Measurements from ENCODE around the gene COA3.

Gene COA3

DNA sequence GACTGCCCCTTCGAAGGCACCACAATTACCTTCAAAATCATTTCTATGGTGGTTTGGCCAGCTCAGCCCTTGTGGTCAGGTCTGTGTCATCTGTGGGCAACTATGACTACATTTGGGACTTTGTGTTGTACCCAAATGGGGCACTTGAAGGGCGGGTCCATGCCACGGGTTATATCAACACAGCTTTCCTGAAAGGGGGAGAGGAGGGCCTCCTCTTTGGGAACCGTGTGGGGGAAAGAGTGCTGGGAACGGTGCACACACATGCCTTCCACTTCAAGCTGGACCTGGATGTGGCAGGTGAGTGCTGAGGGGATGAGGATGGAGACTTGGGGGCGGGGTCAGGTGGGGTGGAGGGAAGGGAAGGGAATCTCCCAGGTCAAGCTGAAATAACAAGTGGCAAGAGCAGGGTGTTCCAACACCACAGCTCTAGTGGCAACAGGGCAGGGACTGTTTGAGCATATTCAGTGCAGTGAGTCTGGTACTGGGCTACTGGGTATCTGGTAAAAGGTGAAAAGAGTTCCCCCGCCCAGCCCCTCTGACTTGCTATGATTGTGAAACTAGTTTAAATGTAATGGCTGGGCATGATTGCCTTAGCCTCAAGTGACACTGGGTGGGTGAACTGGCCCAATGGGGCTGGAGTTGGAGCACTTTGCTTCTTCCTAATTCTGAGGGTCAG is 47.6 kb upstream of the COA3 start:
- H3K9me3 ChIP-seq (ENCODE audit: insufficient read depth, low read depth, low read length) = no peaks in the 10 kb centered on the region
- H3K4me3 ChIP-seq (ENCODE audit: low read length, poor library complexity, severe bottlenecking) = no peak overlapping the region
- no peaks in the 10 kb centered on the region; the same call in 1 of the 2 replicates for H3K79me2 ChIP-seq (ENCODE audit: insufficient read depth, low read length)
- no peaks in the 10 kb centered on the region for H3K4me1 ChIP-seq (ENCODE audit: insufficient read depth, low read length, poor library complexity, severe bottlenecking)
- no peaks in the 10 kb centered on the region for H3F3A ChIP-seq (ENCODE audit: low read depth)
- peaks cover 45% of the 10 kb centered on the region; the same call in 1 of the 2 replicates for H3K36me3 ChIP-seq (ENCODE audit: insufficient read depth, low read length)
- no peak for TF ChIP-seq EZH2phosphoT487 (IDR thresholded peaks at IDR 0.05; ENCODE audit: borderline replicate concordance)
- TF ChIP-seq, protein P1, sequence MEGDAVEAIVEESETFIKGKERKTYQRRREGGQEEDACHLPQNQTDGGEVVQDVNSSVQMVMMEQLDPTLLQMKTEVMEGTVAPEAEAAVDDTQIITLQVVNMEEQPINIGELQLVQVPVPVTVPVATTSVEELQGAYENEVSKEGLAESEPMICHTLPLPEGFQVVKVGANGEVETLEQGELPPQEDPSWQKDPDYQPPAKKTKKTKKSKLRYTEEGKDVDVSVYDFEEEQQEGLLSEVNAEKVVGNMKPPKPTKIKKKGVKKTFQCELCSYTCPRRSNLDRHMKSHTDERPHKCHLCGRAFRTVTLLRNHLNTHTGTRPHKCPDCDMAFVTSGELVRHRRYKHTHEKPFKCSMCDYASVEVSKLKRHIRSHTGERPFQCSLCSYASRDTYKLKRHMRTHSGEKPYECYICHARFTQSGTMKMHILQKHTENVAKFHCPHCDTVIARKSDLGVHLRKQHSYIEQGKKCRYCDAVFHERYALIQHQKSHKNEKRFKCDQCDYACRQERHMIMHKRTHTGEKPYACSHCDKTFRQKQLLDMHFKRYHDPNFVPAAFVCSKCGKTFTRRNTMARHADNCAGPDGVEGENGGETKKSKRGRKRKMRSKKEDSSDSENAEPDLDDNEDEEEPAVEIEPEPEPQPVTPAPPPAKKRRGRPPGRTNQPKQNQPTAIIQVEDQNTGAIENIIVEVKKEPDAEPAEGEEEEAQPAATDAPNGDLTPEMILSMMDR (conservative IDR thresholded peaks at IDR 0.05; ENCODE audit: low read length) = no peak
- no peak overlapping the region for H3K4me2 ChIP-seq (ENCODE audit: low read depth, low read length, poor library complexity, severe bottlenecking)
- H3K9ac ChIP-seq (ENCODE audit: low read depth, low read length, poor library complexity, severe bottlenecking) = no peak overlapping the region
- no peak overlapping the region for H2AFZ ChIP-seq (ENCODE audit: low read length)
- H4K20me1 ChIP-seq (ENCODE audit: insufficient read depth, low read length, poor library complexity, severe bottlenecking) = no peaks in the 10 kb centered on the region
- no peaks in the 10 kb centered on the region for H3K27me3 ChIP-seq (ENCODE audit: insufficient read depth, low read length, poor library complexity, severe bottlenecking)
- no peaks in the 10 kb centered on the region for H3K9me2 ChIP-seq (replicated peaks; ENCODE audit: low read depth, low read length)

DNA sequence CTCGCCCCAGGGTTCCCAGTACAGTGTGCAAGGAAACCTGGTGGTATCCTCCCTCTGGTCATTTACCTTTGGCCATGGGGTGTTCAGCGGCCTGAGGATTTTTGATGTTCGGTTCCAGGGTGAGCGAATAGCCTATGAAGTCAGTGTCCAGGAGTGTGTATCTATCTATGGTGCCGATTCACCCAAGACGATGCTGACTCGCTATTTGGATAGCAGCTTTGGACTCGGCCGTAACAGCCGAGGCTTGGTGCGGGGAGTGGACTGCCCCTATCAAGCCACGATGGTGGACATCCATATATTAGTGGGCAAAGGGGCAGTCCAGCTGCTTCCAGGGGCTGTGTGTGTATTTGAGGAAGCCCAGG is 47.0 kb upstream of the COA3 start:
- Histone ChIP-seq H4K20me1 (ENCODE audit: insufficient read depth, low read length, poor library complexity, severe bottlenecking) (no peaks in the 10 kb centered on the region), H3K4me2 (ENCODE audit: low read depth, low read length, poor library complexity, severe bottlenecking) (no peak overlapping the region)

GRCh38 chr17:42844761-42845555 is 46.5 kb upstream of the COA3 start:
- no peak overlapping the region for H3K4me2 ChIP-seq (ENCODE audit: low read depth, low read length, poor library complexity, severe bottlenecking)
- no peak overlapping the region for H3K4me3 ChIP-seq (ENCODE audit: low read length, poor library complexity, severe bottlenecking)
- TF ChIP-seq EZH2phosphoT487 (IDR thresholded peaks at IDR 0.05; ENCODE audit: borderline replicate concordance) = no peak
- TF ChIP-seq, protein P1 (conservative IDR thresholded peaks at IDR 0.05; ENCODE audit: low read length) = no peak
- no peak overlapping the region for H3K9ac ChIP-seq (ENCODE audit: low read depth, low read length, poor library complexity, severe bottlenecking)
- peaks cover 51% of the 10 kb centered on the region; the same call in 1 of the 2 replicates for H3K36me3 ChIP-seq (ENCODE audit: insufficient read depth, low read length)
- no peaks in the 10 kb centered on the region for H3K4me1 ChIP-seq (ENCODE audit: insufficient read depth, low read length, poor library complexity, severe bottlenecking)
- H2AFZ ChIP-seq (ENCODE audit: low read length) = no peak overlapping the region
- H3K9me3 ChIP-seq (ENCODE audit: insufficient read depth, low read depth, low read length) = no peaks in the 10 kb centered on the region
- H3K27me3 ChIP-seq (ENCODE audit: insufficient read depth, low read length, poor library complexity, severe bottlenecking) = no peaks in the 10 kb centered on the region
- no peaks in the 10 kb centered on the region; the same call in 1 of the 2 replicates for H3K79me2 ChIP-seq (ENCODE audit: insufficient read depth, low read length)
- no peaks in the 10 kb centered on the region for H3K9me2 ChIP-seq (replicated peaks; ENCODE audit: low read depth, low read length)
- no peaks in the 10 kb centered on the region for H3F3A ChIP-seq (ENCODE audit: low read depth)
- no peaks in the 10 kb centered on the region for H4K20me1 ChIP-seq (ENCODE audit: insufficient read depth, low read length, poor library complexity, severe bottlenecking)

More for the DNA sequence above, 47.0 kb upstream of the COA3 start:
- H3K4me3 ChIP-seq (ENCODE audit: low read length, poor library complexity, severe bottlenecking) = no peak overlapping the region
- H3K9me3 ChIP-seq (ENCODE audit: insufficient read depth, low read depth, low read length) = no peaks in the 10 kb centered on the region
- no peaks in the 10 kb centered on the region for H3F3A ChIP-seq (ENCODE audit: low read depth)
- no peak overlapping the region for H2AFZ ChIP-seq (ENCODE audit: low read length)
- TF ChIP-seq EZH2phosphoT487 (IDR thresholded peaks at IDR 0.05; ENCODE audit: borderline replicate concordance) = no peak
- TF ChIP-seq, protein P1 (conservative IDR thresholded peaks at IDR 0.05; ENCODE audit: low read length) = no peak
- no peaks in the 10 kb centered on the region for H3K9me2 ChIP-seq (replicated peaks; ENCODE audit: low read depth, low read length)
- no peaks in the 10 kb centered on the region for H3K4me1 ChIP-seq (ENCODE audit: insufficient read depth, low read length, poor library complexity, severe bottlenecking)
- no peak overlapping the region for H3K9ac ChIP-seq (ENCODE audit: low read depth, low read length, poor library complexity, severe bottlenecking)
- no peaks in the 10 kb centered on the region; the same call in 1 of the 2 replicates for H3K79me2 ChIP-seq (ENCODE audit: insufficient read depth, low read length)
- peaks cover 48% of the 10 kb centered on the region; the same call in 1 of the 2 replicates for H3K36me3 ChIP-seq (ENCODE audit: insufficient read depth, low read length)
- no peaks in the 10 kb centered on the region for H3K27me3 ChIP-seq (ENCODE audit: insufficient read depth, low read length, poor library complexity, severe bottlenecking)

Data from Loucy (cell line).